HEK293 (cell line): Measurements from ENCODE around the gene EDAR.

Experiments
- GLI4 ChIP-seq: fragments of 450-650 bp; formaldehyde crosslinking; IDR thresholded peaks from 2 replicates; pipeline ENCODE4 v1.5.1; 2016; ENCODE audit warnings: missing biosample characterization, missing genetic modification characterization
- KLF17 ChIP-seq: fragments of 450-650 bp; formaldehyde crosslinking; IDR thresholded peaks from 2 replicates; pipeline ENCODE4 v1.5.1; 2016; ENCODE audit warnings: missing biosample characterization, missing genetic modification characterization
- OSR2 ChIP-seq: fragments of 450-650 bp; formaldehyde crosslinking; IDR thresholded peaks from 2 replicates; pipeline ENCODE4 v1.5.1; 2016; ENCODE audit warnings: missing biosample characterization, missing genetic modification characterization
- PRDM6 ChIP-seq: fragments of 450-650 bp; formaldehyde crosslinking; IDR thresholded peaks from 2 replicates; pipeline ENCODE4 v1.5.1; 2017; ENCODE audit warnings: missing biosample characterization, missing genetic modification characterization
- SP3 ChIP-seq: fragments of 450-650 bp; formaldehyde crosslinking; IDR thresholded peaks from 2 replicates; pipeline ENCODE4 v1.5.1; 2016; ENCODE audit warnings: missing biosample characterization, missing genetic modification characterization
- TSHZ1 ChIP-seq: fragments of 450-650 bp; formaldehyde crosslinking; IDR thresholded peaks from 2 replicates; pipeline ENCODE4 v1.5.1; 2016; ENCODE audit warnings: missing biosample characterization, missing genetic modification characterization, borderline replicate concordance
- ZBTB1 ChIP-seq: fragments of 450-650 bp; formaldehyde crosslinking; IDR thresholded peaks from 2 replicates; pipeline ENCODE4 v1.5.1; 2016; ENCODE audit warnings: missing biosample characterization, missing genetic modification characterization
- ZEB2 ChIP-seq: fragments of 450-650 bp; formaldehyde crosslinking; IDR thresholded peaks from 2 replicates; pipeline ENCODE4 v1.5.1; 2016; ENCODE audit warnings: missing biosample characterization, missing genetic modification characterization
- ZNF10 ChIP-seq: fragments of 450-650 bp; formaldehyde crosslinking; IDR thresholded peaks from 2 replicates; pipeline ENCODE4 v1.5.1; 2017; ENCODE audit warnings: missing biosample characterization, missing genetic modification characterization
- ZNF121 ChIP-seq: fragments of 450-650 bp; formaldehyde crosslinking; IDR thresholded peaks from 2 replicates; pipeline ENCODE4 v1.5.1; 2016; ENCODE audit warnings: missing biosample characterization, missing genetic modification characterization
- ZNF138 ChIP-seq: fragments of 450-650 bp; formaldehyde crosslinking; IDR thresholded peaks from 2 replicates; pipeline ENCODE4 v1.5.1; 2016; ENCODE audit warnings: missing biosample characterization, missing genetic modification characterization, borderline replicate concordance
- ZNF169 ChIP-seq: fragments of 450-650 bp; formaldehyde crosslinking; IDR thresholded peaks from 2 replicates; pipeline ENCODE4 v1.5.1; 2016; ENCODE audit warnings: missing biosample characterization, missing genetic modification characterization
- ZNF174 ChIP-seq: fragments of 450-650 bp; formaldehyde crosslinking; IDR thresholded peaks from 2 replicates; pipeline ENCODE4 v1.5.0; 2017; ENCODE audit warnings: missing biosample characterization, mild to moderate bottlenecking, missing genetic modification characterization
- ZNF175 ChIP-seq: fragments of 450-650 bp; formaldehyde crosslinking; IDR thresholded peaks from 2 replicates; pipeline ENCODE4 v1.5.1; 2016; ENCODE audit warnings: missing biosample characterization, missing genetic modification characterization
- ZNF239 ChIP-seq: fragments of 450-650 bp; formaldehyde crosslinking; IDR thresholded peaks from 2 replicates; pipeline ENCODE4 v1.5.1; 2016; ENCODE audit warnings: missing biosample characterization, missing genetic modification characterization
- ZNF24 ChIP-seq: fragments of 450-650 bp; formaldehyde crosslinking; IDR thresholded peaks from 2 replicates; pipeline ENCODE4 v1.5.1; 2016; ENCODE audit warnings: missing biosample characterization, missing genetic modification characterization
- ZNF280C ChIP-seq: fragments of 450-650 bp; formaldehyde crosslinking; IDR thresholded peaks from 2 replicates; pipeline ENCODE4 v1.5.1; 2016; ENCODE audit warnings: missing biosample characterization, missing genetic modification characterization
- ZNF362 ChIP-seq: fragments of 450-650 bp; formaldehyde crosslinking; IDR thresholded peaks from 2 replicates; pipeline ENCODE4 v1.5.1; 2016; ENCODE audit warnings: missing biosample characterization, missing genetic modification characterization
- ZNF433 ChIP-seq: fragments of 450-650 bp; formaldehyde crosslinking; IDR thresholded peaks from 2 replicates; pipeline ENCODE4 v1.5.1; 2016; ENCODE audit warnings: missing biosample characterization, missing genetic modification characterization, low read depth
- ZNF48 ChIP-seq: fragments of 450-650 bp; formaldehyde crosslinking; IDR thresholded peaks from 2 replicates; pipeline ENCODE4 v1.5.1; 2016; ENCODE audit warnings: missing biosample characterization, missing genetic modification characterization
- ZNF544 ChIP-seq: fragments of 450-650 bp; formaldehyde crosslinking; IDR thresholded peaks from 2 replicates; pipeline ENCODE4 v1.5.0; 2017; ENCODE audit warnings: missing biosample characterization, missing genetic modification characterization
- ZNF549 ChIP-seq: fragments of 450-650 bp; IDR thresholded peaks from 2 replicates; pipeline ENCODE4 v1.5.1; 2018; ENCODE audit warnings: missing biosample characterization, missing genetic modification characterization, mild to moderate bottlenecking, inconsistent platforms, moderate library complexity
- ZNF571 ChIP-seq: fragments of 450-650 bp; formaldehyde crosslinking; IDR thresholded peaks from 2 replicates; pipeline ENCODE4 v1.5.0; 2017; ENCODE audit warnings: missing biosample characterization, missing genetic modification characterization
- ZNF623 ChIP-seq: fragments of 450-650 bp; formaldehyde crosslinking; IDR thresholded peaks from 2 replicates; pipeline ENCODE4 v1.5.1; 2016; ENCODE audit warnings: missing biosample characterization, missing genetic modification characterization
- ZNF660 ChIP-seq: fragments of 450-650 bp; IDR thresholded peaks from 2 replicates; pipeline ENCODE4 v1.5.1; 2018; ENCODE audit warnings: missing biosample characterization, mild to moderate bottlenecking, missing genetic modification characterization
- ZNF677 ChIP-seq: fragments of 450-650 bp; IDR thresholded peaks from 2 replicates; pipeline ENCODE4 v1.5.0; 2018; ENCODE audit warnings: missing biosample characterization, mild to moderate bottlenecking, missing genetic modification characterization, moderate library complexity
- ZNF704 ChIP-seq: fragments of 450-650 bp; formaldehyde crosslinking; IDR thresholded peaks from 2 replicates; pipeline ENCODE4 v1.5.1; 2016; ENCODE audit warnings: missing biosample characterization, missing genetic modification characterization
- ZSCAN4 ChIP-seq: fragments of 450-650 bp; formaldehyde crosslinking; IDR thresholded peaks from 2 replicates; pipeline ENCODE4 v1.5.1; 2017; ENCODE audit warnings: missing biosample characterization, missing genetic modification characterization

Gene EDAR

GRCh38 chr2:109031476-109032228 is 42.6 kb upstream of the EDAR start (continued):
- TF ChIP-seq TSHZ1 (tag by site-specific recombination) (no peak), ZNF169 (tag by site-specific recombination) (no peak), ZNF280C (tag by site-specific recombination) (no peak), ZNF433 (tag by site-specific recombination) (no peak), OSR2 (tag by site-specific recombination) (peak; percentile 86; the same call in 1 of the 2 replicates), ZNF571 (tag by site-specific recombination) (no peak), ZNF660 (tag by site-specific recombination) (no peak), ZNF677 (tag by site-specific recombination) (no peak), ZNF544 (tag by site-specific recombination) (no peak), ZNF138 (no peak), ZNF48 (tag by site-specific recombination) (no peak), SP3 (no peak), ZNF121 (no peak), ZNF10 (tag by site-specific recombination) (no peak), ZNF623 (no peak), KLF17 (tag by site-specific recombination) (no peak), ZNF24 (peak; percentile 34), ZNF175 (tag by site-specific recombination) (no peak), GLI4 (tag by site-specific recombination) (no peak), ZNF549 (tag by site-specific recombination) (no peak), ZNF704 (no peak), ZNF239 (no peak), PRDM6 (tag by site-specific recombination) (peak; percentile 82), ZEB2 (tag by site-specific recombination) (peak; percentile 28; the same call in 1 of the 2 replicates), ZNF174 (tag by site-specific recombination) (no peak), ZSCAN4 (no peak), ZNF362 (tag by site-specific recombination) (no peak), ZBTB1 (tag by site-specific recombination) (no peak)
